Hematopoietic multipotent progenitor cell treated with erythropoietin and hydrocortisone succinate and interleukin-3 and kit ligand, for 8 days (in vitro differentiated cells): ENCODE measurements around the gene KIF1A.
"Not testable (repeated sequence)": the region's sequence is repeated elsewhere in the genome, so short reads cannot be mapped to it uniquely, and the experiment has no call there.

ENCODE experiments used
- DNase-seq: peaks from one replicate; pipeline ENCODE4 v3.0.0-alpha.2; 2015

KIF1A gene

GRCh38 chr2:240786355-240786841, 33.6 kb downstream of the KIF1A start:
- DNase-seq: no peak

GRCh38 chr2:240785424-240786335, 34.3 kb downstream of the KIF1A start:
- DNase-seq: no peak

- DNase-seq: no peak
Observed at GRCh38 chr2:240784629-240785423, 35.2 kb downstream of the KIF1A start.

GRCh38 chr2:240783819-240784621, 36.0 kb downstream of the KIF1A start:
- DNase-seq: no peak

GRCh38 chr2:240782886-240783818, 36.9 kb downstream of the KIF1A start:
- DNase-seq: no peak

GRCh38 chr2:240782221-240782885, 37.7 kb downstream of the KIF1A start:
- DNase-seq: no peak

GRCh38 chr2:240781471-240782220, 38.4 kb downstream of the KIF1A start:
- DNase-seq: no peak

- no peak for DNase-seq
Observed at GRCh38 chr2:240780023-240780700, 39.9 kb downstream of the KIF1A start.

- DNase-seq: not testable (repeated sequence)
Observed at GRCh38 chr2:240779250-240779832, 40.7 kb downstream of the KIF1A start.

- no peak for DNase-seq
Observed at GRCh38 chr2:240778426-240778825, 41.6 kb downstream of the KIF1A start.

GRCh38 chr2:240777456-240778212, 42.4 kb downstream of the KIF1A start:
- DNase-seq: no peak

GRCh38 chr2:240775905-240776304, 44.1 kb downstream of the KIF1A start:
- no peak for DNase-seq

GRCh38 chr2:240774856-240775255, 45.2 kb downstream of the KIF1A start:
- no peak for DNase-seq

- DNase-seq: no peak
Observed at GRCh38 chr2:240769096-240769495, 50.9 kb downstream of the KIF1A start.

GRCh38 chr2:240768216-240768615, 51.8 kb downstream of the KIF1A start:
- no peak for DNase-seq

GRCh38 chr2:240767341-240767740, 52.7 kb downstream of the KIF1A start:
- DNase-seq: no peak

- no peak for DNase-seq
Observed at GRCh38 chr2:240766072-240766471, 53.9 kb downstream of the KIF1A start.

- DNase-seq: no peak
Observed at GRCh38 chr2:240765007-240765406, 55.0 kb downstream of the KIF1A start.

GRCh38 chr2:240764605-240765004, 55.4 kb downstream of the KIF1A start:
- no peak for DNase-seq
